HG03378 (cell line): Measurements from ENCODE around the gene EEIG1.

Experiments
- ATAC-seq: cut with Tn5 transposase; IDR thresholded peaks from one replicate; pipeline ENCODE4 v1.9.1; 2021; ENCODE audit warnings: mild to moderate bottlenecking, moderate library complexity; ENCODE audit not compliant: unreplicated experiment

EEIG1 gene

DNA sequence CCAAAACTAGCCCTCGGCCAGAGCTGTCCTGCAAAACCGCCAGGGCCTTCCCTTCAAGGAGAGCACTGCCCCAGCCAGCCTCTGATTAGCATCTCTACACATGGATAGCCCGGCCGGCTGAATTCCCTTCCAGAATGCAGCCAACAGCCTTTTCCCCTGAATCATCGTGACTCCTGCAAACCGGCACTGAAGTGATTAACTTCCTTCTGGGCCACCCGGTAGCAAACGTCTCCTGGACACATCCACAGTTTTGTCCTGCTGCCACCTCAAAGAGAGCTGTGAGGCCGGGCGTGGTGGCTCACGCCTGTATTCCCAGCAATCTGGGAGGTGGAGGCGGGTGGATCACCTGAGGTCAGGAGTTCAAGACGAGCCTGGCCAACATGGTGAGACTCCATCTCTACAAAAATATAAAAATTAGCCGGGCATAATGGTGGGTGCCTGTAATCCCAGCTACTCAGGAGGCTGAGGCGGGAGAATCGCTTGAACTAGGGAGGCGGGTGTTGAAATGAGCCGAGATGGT, 21.1 kb upstream of the EEIG1 start:
- ATAC-seq, result no peak

DNA sequence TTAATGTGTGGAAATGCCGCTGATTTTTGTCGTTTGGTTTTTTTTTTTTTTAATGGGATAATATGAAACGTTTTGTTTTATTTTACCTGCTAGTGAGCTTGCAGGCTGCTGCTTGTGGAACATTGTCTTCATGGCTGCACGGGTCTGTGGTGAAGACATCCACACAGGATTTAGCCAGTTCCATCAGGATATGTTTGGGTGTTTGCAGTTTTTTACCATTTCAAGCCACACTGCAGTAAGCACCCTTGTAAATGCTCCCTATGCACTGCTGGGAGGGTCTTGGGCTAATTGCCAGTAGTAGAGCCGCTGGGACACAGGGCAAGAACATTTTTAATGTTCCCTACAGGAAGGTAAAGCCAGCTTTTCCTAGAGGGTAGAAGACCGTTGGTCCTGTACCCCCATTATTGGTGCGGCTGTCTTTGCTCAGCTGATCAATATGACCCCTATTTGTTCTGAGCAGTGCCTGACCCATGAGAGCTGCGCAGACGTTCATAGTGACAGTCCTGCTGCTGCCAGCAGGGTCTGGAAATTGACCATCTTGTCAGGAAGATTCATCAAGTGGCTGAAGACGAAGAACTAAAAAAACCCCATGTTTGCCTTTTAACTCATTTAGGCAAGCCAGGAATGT, 20.5 kb upstream of the EEIG1 start:
- ATAC-seq, result no peak

DNA sequence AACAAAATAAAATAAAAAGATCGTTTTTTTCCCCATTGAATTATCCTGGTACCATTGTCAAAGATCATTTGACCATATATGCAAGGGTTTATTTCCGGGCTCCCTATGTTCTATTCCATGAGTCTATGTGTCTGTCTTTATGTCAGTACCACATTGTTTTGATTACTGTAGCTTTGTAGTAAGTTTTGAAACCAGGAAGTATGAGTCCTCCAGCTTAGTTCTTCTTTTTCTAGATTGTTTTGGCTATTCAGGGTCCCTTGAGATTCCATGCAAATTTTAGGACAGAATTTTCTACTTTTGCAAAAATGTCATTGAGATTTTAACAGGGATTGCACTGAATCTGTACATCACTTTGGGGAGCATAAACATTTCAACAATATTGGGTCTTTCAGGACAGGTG, 18.7 kb upstream of the EEIG1 start:
- no peak for ATAC-seq

DNA sequence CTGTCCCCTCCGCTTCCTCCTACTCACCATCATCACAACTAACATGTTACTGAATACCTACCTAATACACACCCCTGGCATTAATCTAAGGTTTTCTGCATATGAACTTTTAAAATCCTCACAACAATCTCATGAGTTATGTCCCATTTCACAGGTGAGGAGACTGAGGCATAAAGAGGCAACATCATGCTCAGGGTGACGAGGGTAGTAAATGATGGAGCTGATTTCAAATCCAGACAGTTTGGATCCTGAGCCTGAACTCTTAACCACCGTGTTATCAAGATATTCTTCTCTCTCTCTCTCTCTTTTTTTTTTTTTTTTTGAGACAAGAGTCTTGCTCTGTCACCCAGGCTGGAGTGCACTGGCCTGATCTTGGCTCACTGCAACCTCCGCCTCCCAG, 12.9 kb upstream of the EEIG1 start:
- no peak for ATAC-seq

DNA sequence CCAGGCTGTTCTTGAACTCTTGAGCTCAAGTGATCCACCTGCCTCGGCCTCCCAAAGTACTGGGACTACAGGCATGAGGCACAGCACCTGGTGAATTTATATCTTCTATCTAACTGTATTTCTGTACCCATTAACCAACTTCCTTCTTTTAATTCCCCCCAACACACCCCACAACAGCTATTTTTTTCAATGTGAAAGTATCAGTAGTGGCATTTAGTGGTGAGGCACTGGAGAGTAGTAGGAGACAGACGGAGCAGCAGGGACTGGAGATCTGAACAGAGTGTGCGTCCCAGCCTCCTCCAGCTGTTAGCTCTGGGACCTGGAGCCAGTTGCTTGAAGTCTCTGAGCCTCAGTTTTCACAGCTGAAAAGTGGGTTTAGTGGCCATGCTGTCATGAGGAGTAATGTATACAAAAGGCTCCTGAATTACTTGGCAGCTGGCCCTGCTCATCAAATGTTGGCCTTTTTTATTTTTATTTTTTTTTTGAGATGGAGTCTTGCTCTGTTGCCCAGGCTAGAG, 11.0 kb upstream of the EEIG1 start:
- ATAC-seq, result no peak

DNA sequence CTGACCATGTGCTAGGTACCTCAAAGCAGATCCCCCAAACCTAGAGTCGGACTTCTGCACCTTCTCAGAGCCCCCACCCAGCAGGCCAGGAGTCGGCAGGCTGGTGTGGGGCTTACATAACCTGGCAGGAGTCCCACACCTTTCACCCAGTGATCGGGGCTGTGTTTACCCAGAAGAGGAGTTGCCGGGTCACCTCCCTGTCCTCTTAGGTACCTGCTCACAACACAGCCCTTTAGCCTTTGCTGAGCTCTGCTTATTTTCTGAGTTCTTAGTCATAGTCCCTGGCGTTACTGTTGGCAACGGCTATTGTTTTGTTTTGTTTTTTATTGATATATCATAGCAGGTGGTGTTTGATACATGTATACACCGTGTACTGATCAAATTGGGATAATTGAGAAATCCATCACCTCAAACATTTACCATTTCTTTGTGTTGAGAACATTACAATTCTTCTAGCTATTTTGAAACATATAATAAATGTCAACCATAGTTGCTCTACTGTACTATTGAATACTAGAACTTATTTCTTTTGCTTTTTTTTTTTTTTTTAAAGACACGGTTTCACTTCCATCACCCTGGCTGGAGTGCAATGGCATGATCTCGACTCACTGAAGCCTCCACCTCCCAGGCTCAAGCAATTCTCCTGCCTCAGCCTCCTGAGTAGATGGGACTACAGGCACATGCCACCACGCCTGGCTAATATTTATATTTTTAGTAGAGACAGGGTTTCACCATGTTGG, 10.4 kb upstream of the EEIG1 start:
- ATAC-seq, result no peak

DNA sequence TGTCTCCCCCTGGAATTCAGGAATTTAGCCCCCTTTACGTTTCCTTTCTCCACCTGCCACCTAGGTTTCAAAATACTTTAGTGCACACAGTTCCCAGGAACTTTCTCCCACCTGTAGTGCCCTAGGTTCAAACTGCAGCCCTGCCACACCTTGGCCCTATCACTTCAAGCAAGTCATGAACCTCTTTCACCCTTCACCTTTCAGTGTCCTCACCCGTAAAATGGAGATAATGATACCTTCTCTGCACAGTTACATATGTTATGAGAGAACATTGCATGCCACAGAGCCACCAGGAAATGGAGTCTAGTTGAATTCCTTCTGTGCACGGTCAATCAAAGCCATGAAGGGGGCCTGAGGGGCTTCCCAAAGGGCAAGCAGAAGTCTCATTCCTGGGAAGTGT, 9.8 kb upstream of the EEIG1 start:
- no peak for ATAC-seq

DNA sequence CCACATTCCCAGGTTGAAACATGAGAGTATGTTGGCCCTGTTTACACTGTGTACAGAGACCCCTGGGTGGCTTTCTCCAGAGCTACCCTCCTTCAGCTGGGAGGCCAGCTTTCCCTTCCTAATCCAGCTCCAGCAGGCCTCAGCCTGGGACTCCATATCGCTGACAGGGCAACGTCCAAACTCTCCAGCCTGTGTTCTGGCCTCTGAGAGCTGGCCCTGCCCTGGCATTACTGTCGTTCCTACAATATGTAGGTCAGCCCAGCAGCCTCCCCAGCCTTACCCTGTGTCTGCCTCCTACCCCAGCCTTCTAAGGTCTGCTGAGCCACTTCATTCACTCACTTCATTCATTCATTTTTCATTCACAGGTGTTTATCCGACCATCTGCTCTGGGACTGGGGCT, 8.3 kb upstream of the EEIG1 start:
- ATAC-seq, result no peak

DNA sequence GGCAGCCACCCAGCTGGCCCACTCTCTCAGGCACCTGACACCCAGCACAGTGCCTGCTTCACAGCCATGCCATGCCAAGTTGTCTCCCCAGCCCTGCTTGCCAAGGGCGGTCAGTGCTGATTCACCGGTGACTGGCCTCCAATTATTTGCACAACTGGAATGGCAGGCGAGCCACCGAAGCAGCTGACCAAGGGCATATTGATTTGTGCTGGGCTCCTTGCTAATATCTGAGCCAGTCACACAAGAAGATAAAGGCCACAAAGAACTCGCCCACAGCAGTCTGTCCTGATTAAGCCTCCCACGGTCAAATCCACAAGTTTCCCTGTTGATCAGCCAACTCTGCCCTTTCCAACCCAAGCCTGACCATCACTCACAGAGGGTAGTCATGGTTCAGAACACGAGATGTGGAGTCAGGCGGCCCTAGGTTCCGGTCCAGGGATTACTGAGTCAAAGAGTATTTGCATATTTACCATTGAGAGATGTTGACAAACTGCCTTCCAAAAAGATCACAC, 6.4 kb upstream of the EEIG1 start:
- no peak for ATAC-seq

DNA sequence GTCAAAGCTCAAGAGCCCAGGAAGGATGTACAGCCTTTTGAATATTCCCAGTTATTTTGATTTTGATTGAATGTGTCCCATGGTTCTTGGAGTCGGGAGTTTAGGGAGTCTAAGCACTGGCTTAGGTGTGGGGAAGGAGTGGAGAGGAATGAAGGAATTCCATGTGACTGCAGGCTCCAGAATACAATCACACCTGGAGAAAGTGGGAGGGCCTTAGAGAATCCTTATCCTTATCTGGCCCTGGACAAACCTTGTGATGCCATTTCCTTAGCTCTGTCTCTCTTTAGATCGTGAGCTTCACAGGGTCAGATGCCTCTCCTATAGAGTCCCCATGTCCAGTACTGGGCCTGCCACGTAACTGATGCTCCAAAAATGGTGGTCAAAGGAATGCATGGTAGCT, 4.2 kb upstream of the EEIG1 start:
- no peak for ATAC-seq

DNA sequence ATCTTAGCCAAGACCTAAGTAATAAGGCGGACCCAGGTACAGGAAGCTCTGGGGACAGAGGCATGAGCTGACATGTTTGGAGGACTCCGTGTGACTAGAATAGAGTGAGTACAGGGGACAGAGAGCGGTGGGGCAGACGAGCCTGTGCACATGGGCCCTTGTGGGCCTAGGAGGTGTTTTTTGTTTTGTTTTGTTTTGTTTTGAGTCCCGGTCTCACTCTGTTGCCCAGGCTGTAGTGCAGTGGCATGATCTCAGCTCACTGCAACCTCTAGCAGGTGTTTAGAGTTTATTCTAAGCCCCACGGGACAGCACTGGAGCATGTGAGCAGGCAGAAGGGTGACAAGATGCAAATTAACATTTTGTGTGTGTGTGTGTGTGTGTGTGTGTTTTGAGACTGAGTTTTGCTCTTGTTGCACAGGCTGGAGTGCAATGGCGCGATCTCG, 3.1 kb upstream of the EEIG1 start:
- ATAC-seq, result peak; percentile 48

DNA sequence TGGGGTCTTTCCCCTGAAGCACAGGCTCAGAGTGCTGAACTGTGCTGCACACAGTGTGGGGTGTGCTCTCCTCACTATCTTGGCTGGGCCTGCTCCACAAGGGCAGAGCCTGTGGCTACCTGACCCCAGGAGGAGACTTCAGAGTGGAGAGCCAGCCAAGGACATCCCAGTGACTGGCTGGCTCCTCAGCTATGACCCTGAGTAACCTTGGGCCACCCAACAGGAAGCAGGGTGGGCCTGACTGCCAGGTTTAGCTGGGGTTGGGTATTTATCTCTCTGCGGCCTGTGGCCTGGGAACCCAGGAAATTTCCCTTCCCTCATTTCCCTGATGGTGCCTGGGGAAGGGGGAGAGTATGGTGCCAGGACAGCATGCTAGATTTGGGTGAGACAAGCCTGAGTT, 2.1 kb upstream of the EEIG1 start:
- no peak for ATAC-seq

DNA sequence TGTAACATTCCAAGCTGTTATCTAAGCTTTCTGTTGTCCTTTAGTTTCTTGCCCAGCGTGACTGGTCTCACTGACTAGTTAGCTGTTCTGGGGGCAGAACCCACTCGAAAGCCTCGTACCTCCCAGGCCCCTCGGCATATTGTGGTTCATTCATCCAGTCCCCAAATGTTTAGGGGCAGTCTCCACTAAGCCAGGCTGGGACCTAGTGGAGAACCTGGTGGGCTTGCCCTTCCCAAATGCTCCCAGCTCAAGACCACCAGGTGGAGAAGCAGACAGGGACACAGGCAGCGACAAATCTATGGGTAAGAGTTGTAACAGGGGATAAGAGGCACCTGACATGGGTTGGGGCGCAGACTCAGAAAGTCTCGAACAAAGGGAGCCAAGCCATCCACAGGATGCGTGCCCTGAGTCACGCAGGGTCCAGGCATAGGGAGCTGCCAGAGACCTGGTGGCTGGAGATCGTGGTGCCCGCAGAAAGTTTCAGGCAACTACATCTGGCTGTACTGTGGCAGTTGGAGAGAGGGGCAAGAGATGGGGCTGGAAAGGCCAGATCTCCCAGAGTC, 851 bp upstream of the EEIG1 start:
- no peak for ATAC-seq

DNA sequence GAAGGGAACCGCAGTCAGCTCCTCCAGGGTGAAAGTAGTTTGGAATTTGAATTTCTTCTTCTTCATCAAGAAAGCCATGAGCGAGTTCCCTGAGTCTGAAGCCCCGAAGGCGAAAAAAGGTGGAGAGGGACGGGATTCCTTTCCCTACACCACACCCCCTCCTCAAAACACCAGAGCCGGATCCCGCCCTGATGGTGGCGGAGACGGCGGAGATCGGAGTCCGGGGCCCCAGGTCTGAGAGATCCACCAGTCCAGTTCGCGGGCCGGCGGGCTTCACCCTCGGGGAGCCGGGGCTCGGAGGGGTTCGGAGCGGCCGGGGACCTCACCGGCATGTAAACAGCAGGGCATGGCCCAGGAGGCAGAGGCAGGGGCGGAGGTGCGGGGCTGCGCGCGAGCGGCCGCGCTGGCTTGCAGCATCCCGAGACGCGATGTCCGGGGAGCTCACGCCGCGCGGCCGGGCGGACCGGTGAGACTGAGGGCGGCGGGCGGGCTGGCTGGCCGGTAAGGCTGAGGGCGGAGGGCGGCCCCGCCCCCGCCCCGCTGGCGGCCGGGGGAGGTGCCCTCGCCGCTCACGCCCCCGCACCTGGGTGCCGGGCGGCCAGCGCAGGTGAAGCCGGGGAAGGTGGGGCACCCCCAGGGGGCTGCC, 606 bp downstream of the EEIG1 start:
- ATAC-seq, result no peak

DNA sequence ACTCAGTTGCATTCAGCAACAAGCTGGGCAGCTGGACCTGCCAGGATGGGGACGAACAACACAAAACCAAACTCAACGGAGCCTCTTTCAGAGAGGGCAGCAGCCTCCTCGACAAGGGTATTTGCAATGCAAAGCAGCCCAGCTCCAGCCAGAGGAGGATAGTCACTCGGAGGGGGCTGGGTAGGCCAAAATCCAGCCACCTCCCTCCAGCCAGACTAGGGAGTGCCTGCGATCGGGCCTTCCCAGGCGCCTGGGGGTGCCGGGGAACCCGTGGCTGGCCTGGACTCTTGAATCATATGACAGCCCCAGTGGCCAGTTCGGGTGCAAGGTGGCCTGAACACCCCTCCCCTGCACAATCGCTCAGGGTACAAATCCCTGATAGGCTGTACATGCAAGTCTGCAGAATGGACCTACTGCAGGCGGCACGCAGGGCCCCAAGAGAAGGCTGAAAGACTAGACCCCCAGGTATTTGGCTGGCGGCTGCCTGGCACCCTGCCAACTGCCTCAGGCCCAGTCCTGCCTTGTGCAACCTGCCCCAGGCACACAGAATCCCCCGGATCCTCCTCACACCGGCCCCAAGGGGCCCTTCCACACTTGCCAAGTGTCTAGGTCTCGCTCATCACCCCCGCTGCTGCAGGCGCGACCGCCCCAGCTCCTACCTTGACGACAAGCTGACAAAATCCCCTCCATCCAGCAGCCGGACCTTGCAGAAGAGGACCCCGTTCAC, 1.3 kb downstream of the EEIG1 start:
- ATAC-seq, result no peak

DNA sequence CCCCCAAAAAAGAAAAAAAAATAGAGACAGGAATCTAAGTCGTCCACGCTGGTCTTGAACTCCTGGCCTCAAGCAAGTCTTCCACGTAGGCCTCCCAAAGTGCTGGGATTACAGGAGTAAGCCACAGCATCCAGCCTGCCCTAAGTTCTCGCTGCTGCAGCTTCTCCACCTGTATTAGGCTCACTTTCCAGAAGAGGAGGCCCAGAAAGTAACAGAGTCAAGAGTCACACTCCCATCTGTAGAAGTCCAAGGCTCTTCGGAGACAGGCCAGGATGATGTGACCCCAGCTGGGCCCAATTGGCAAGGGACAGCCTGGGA, 1.8 kb downstream of the EEIG1 start:
- no peak for ATAC-seq

DNA sequence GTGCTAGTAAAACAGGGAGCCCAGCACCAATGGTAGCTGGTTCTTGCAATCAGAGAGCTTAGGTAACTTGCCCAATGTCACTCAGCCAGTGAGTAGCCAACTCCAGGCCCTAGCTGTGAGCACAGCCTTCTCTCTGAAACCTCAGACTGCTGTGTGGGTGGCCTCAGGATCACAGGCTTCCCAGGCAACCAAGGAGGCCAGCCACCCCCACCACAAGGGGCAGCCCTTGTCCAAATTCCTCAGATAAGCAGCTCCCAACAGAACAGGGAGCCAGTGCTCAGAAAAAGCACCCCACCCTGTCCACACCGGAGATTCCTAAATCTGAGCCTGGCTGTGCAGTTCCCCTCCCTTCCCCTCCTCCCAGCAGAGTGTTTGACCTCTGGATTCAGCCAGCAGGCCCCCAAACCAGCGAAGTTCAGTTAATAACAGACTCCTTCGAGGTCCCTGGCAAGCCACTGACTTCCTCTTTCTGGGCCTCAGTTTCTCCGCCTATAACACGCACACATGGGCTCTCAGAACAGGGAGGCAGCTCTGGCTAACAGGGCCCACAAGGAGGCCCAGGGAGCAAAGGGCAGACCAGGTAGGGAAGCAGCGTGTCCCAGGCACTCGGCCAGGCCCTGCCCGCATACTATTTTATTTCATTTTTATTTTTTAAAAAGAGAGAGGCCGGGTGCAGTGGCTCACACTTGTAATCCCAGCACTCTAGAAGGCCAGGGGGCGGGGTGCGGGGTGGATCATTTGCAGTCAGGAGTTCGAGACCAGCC, 2.7 kb downstream of the EEIG1 start:
- no peak for ATAC-seq

DNA sequence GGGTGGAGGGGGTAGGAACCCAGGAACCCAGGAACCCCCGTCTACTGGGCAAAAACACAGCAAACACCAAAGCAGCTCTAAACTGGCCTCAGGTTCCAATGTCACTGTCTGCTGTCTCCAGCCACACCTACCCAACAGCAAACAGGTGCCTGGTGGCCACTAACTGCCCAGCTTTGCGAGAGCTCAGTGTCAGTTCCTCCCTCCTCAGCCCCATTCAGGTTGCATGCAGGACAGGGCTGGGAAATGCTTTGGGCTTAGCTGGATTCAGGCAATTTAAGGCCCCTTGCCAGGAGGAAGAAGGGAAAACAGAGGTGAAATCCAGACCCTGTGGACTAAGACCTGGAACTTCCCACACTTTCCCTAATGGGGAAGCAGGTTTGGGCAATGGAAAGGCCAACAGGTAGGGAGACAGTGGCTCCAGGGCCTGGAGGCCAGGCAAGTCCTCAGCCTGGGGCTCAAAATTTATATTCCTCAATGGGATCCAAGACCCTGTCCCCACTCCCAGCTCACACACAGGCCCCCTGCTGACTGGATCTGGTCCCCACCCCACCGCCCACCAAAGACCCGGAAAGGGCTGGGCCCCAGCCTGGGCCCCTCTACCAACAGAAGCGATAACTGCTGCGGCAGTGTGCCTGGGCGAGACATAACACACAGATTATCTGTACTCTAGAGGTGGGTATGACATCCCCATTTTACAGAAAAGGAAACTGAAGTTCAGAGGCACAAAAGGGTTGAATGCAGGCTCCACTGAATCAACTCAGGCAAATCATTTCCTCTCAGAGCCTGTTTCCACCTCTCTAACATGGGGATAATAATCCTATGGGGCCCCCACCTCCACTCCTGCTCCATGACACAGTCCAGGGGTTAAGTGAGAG, 3.5 kb downstream of the EEIG1 start:
- no peak for ATAC-seq

DNA sequence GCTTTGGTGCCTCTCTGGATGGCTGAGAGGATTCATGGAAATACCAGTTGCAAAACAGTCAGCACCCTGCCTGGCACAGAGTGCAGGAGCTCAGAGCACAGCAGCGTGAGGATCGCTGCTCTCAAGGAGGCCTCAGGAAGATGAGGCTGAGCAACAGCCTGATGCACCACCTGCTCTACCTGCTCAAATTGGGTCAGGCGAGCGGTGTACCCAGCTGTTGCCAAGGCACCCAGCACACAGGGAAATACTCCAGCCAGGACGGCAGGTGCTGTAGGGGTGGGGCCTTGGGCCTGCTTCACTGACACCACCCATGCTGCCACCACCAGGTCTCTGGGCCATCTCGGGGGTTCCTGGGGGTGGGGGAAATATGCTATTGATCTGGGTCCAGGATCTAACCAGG, 4.3 kb downstream of the EEIG1 start:
- no peak for ATAC-seq
